ENCODE data around the gene PDE9A. TPM values are rescaled to one million over a fixed set of nuclear protein-coding genes. Genes with fewer than 3 reads are reported as not detected.

PDE9A gene
- polyA plus RNA-seq, 2 of the 4 experiments (the other 2 are of a cell fraction): 1.3 to 3.1 TPM

- ATAC-seq (no peak), DNase-seq (ENCODE audit: low read depth in 1 of 2, low spot score in 1 of 2) (no peak), FAIRE-seq (no peak)
- no peaks in the 10 kb centered on the region for H3K4me1 ChIP-seq
- H3K27ac ChIP-seq: no peak overlapping the region
- no peaks in the 10 kb centered on the region; the same call in 2 of the 3 replicates for H3K9me3 ChIP-seq
- WGBS (ENCODE audit: missing lambda C conversion rate): 80% methylated on average over 8 of the region's 9 CpGs
- POLR2A ChIA-PET: no interaction called here
- H3K4me3 ChIP-seq: no peak overlapping the region
- H3K4me2 ChIP-seq: no peak overlapping the region
- TF ChIP-seq EHMT2 (IDR thresholded peaks at IDR 0.05; ENCODE audit: low read depth) (no peak), NR3C1 (IDR thresholded peaks at IDR 0.05) (no peak), ZNF302 (CRISPR knock-in tag; IDR thresholded peaks at IDR 0.05) (no peak), CEBPB (IDR thresholded peaks at IDR 0.05) (no peak), HOXB5 (CRISPR knock-in tag; IDR thresholded peaks at IDR 0.05) (no peak), ZFP36 (IDR thresholded peaks at IDR 0.05; ENCODE audit: borderline replicate concordance, partially characterized antibody) (no peak)
- CTCF ChIA-PET: no interaction called here
Observed at GRCh38 chr21:42702720-42703119, 49.3 kb downstream of the PDE9A start.

- no peak for TF ChIP-seq REST (IDR thresholded peaks at IDR 0.05)
- TF ChIP-seq BHLHE40 (IDR thresholded peaks at IDR 0.05; ENCODE audit: low read depth, low read length): no peak
- TF ChIP-seq GATA3 (IDR thresholded peaks at IDR 0.05; ENCODE audit: borderline replicate concordance): no peak
- TF ChIP-seq MAFK (IDR thresholded peaks at IDR 0.05; ENCODE audit: partially characterized antibody): no peak
- no peak for TF ChIP-seq ZSCAN20 (CRISPR knock-in tag; IDR thresholded peaks at IDR 0.05)
- TF ChIP-seq JUN (IDR thresholded peaks at IDR 0.05): no peak
- no peak for TF ChIP-seq TP53 (CRISPR knock-in tag; IDR thresholded peaks at IDR 0.05)
- TF ChIP-seq RARB (CRISPR knock-in tag; IDR thresholded peaks at IDR 0.05): no peak
- no peak for TF ChIP-seq HOXA7 (CRISPR knock-in tag; IDR thresholded peaks at IDR 0.05)
- FAIRE-seq (no peak), DNase-seq (ENCODE audit: low read depth in 1 of 2, low spot score in 1 of 2) (no peak), ATAC-seq (no peak)
- CTCF ChIA-PET: no interaction called here
- H3K4me2 ChIP-seq: no peak overlapping the region
- no peaks in the 10 kb centered on the region; the same call in 2 of the 3 replicates for H3K9me3 ChIP-seq
- H3K4me1 ChIP-seq: no peaks in the 10 kb centered on the region
- H3K4me3 ChIP-seq: no peak overlapping the region
- 73% methylated on average over 18 of the region's 24 CpGs for WGBS (ENCODE audit: missing lambda C conversion rate)
- H3K27ac ChIP-seq: no peak overlapping the region
- POLR2A ChIA-PET: no interaction called here
Observed at GRCh38 chr21:42703136-42703908, 49.9 kb downstream of the PDE9A start.

GRCh38 chr21:42703965-42704364, 50.5 kb downstream of the PDE9A start:
- Histone ChIP-seq H3K4me2 (no peak overlapping the region), H3K27ac (no peak overlapping the region), H3K4me3 (no peak overlapping the region), H3K4me1 (no peaks in the 10 kb centered on the region), H3K9me3 (no peaks in the 10 kb centered on the region; the same call in 2 of the 3 replicates)
- TF ChIP-seq RNF2 (IDR thresholded peaks at IDR 0.05; ENCODE audit: borderline replicate concordance, low read depth) (no peak), RFX5 (IDR thresholded peaks at IDR 0.05) (no peak), FOXS1 (CRISPR knock-in tag; IDR thresholded peaks at IDR 0.05) (no peak), CBX8 (IDR thresholded peaks at IDR 0.05) (no peak), EHMT2 (IDR thresholded peaks at IDR 0.05; ENCODE audit: low read depth) (no peak)
- POLR2A ChIA-PET: no interaction called here
- ATAC-seq (no peak), FAIRE-seq (no peak), DNase-seq (ENCODE audit: low read depth in 1 of 2, low spot score in 1 of 2) (no peak)
- CTCF ChIA-PET: no interaction called here
- 78% methylated on average over 13 of the region's 18 CpGs for WGBS (ENCODE audit: missing lambda C conversion rate)

All from A549 (cell line).